B cell (primary cell): ENCODE results near the gene MYH15. TPM values are rescaled to one million over a fixed set of nuclear protein-coding genes. Genes with fewer than 3 reads are reported as not detected.

Experiments
- ATAC-seq: fragments of 200-7000 bp; cut with Tn5 transposase; one replicate; pipeline ENCODE4 v1.10.0; 2021; ENCODE audit warnings: low read depth, mild to moderate bottlenecking, moderate number of reproducible peaks, moderate library complexity
- CTCF ChIA-PET: fragments of 350-600 bp; sonication (Branson Sonifier 250); formaldehyde crosslinking; loops from one replicate; lab custom pipeline; 2021; ENCODE audit warnings: antibody characterized with exemption, inconsistent platforms; lab: Charles Lee
- POLR2A ChIA-PET: fragments of 350-600 bp; sonication (Branson Sonifier 250); formaldehyde crosslinking; loops from one replicate; lab custom pipeline; 2021; ENCODE audit warnings: antibody characterized with exemption; lab: Charles Lee
- DNase-seq: peaks from one replicate; pipeline ENCODE4 v3.0.0; 2013
- H2AFZ ChIP-seq: 2 replicates; pipeline ENCODE4 v1.6.1; 2012; ENCODE audit warnings: mild to moderate bottlenecking, low read depth, low read length; ENCODE audit not compliant: insufficient read depth, poor library complexity, severe bottlenecking
- H3K27ac ChIP-seq, 2 donors: 1 replicate in 1 of 2; 2 replicates in 1 of 2; pipeline ENCODE4 v1.5.1; 2012 to 2013; ENCODE audit warnings: low read length in 2 of 2, mild to moderate bottlenecking in 2 of 2, moderate library complexity in 1 of 2
- H3K27me3 ChIP-seq, 4 experiments: fragments of 200-600 bp in 1 of 4; sonication (generic) in 1 of 4; replicated peaks in 1 of 4; 1 replicate in 2 of 4; 2 replicates in 2 of 4; pipeline versions ENCODE4 v1.6.1 to v1.7.0; 2013 to 2016; ENCODE audit warnings: low read length in 3 of 4, mild to moderate bottlenecking in 2 of 4, mixed read lengths in 1 of 4, moderate library complexity in 1 of 4; ENCODE audit not compliant: insufficient read depth in 4 of 4, control insufficient read depth in 3 of 4; ENCODE audit errors: control extremely low read depth in 1 of 4
- H3K36me3 ChIP-seq, 2 experiments: replicated peaks in 1 of 2; 1 replicate in 1 of 2; 2 replicates in 1 of 2; pipeline versions ENCODE4 v1.6.1 to v1.7.1; 2013; ENCODE audit warnings: low read length in 1 of 2; ENCODE audit not compliant: insufficient read depth in 2 of 2, control insufficient read depth in 1 of 2; ENCODE audit errors: control extremely low read depth in 1 of 2, extremely low read depth in 1 of 2
- H3K4me1 ChIP-seq, 2 donors: fragments of 200-600 bp in 1 of 2; sonication (generic) in 1 of 2; 1 replicate in 1 of 2; 2 replicates in 1 of 2; pipeline versions ENCODE4 v1.5.1 to v1.6.1; 2013 to 2017; ENCODE audit warnings: low read length in 2 of 2; ENCODE audit not compliant: control insufficient read depth in 2 of 2, insufficient read depth in 2 of 2
- H3K4me2 ChIP-seq: replicated peaks from 2 replicates; pipeline ENCODE3; 2012; ENCODE audit warnings: mild to moderate bottlenecking, low read depth, low read length; ENCODE audit not compliant: poor library complexity, severe bottlenecking
- H3K4me3 ChIP-seq, 5 experiments: fragments of 200-600 bp in 1 of 5; sonication (generic) in 1 of 5; 1 replicate in 3 of 5; 2 replicates in 2 of 5; pipeline versions ENCODE4 v1.5.1 to v1.7.0; 2011 to 2016; ENCODE audit warnings: low read length in 4 of 5, mild to moderate bottlenecking in 4 of 5, low read depth in 2 of 5, control low read depth in 1 of 5, moderate library complexity in 1 of 5; ENCODE audit not compliant: insufficient read depth in 1 of 5; ENCODE audit errors: control extremely low read depth in 1 of 5, extremely low read depth in 1 of 5
- H3K79me2 ChIP-seq: fragments of 200-600 bp; sonication (generic); one replicate; pipeline ENCODE4 v1.6.0; 2016; ENCODE audit warnings: low read length; ENCODE audit not compliant: control insufficient read depth, insufficient read depth
- H3K9ac ChIP-seq: fragments of 200-600 bp; sonication (generic); 2 replicates; pipeline ENCODE4 v1.6.1; 2017; ENCODE audit warnings: mild to moderate bottlenecking, low read length, moderate library complexity
- H3K9me3 ChIP-seq, 3 donors: one replicate each; pipeline versions ENCODE4 v1.6.1 to v1.7.1; 2013; ENCODE audit warnings: low read length in 2 of 3; ENCODE audit not compliant: control insufficient read depth in 2 of 3, insufficient read depth in 1 of 3; ENCODE audit errors: control extremely low read depth in 1 of 3
- H4K20me1 ChIP-seq: 2 replicates; pipeline ENCODE4 v1.6.0; 2012; ENCODE audit warnings: mild to moderate bottlenecking, low read length; ENCODE audit not compliant: insufficient read depth, control insufficient read depth, poor library complexity, severe bottlenecking
- H3K27ac Mint-ChIP-seq: one replicate; pipeline ENCODE4 v1.8.0; 2021; ENCODE audit warnings: mixed read lengths
- H3K27me3 Mint-ChIP-seq: one replicate; pipeline ENCODE4 v1.8.0; 2021; ENCODE audit warnings: mixed read lengths
- H3K4me1 Mint-ChIP-seq: one replicate; pipeline ENCODE4 v1.8.0; 2021; ENCODE audit warnings: mixed read lengths
- H3K4me3 Mint-ChIP-seq: one replicate; pipeline ENCODE4 v1.8.0; 2021; ENCODE audit warnings: mixed read lengths
- H3K9me3 Mint-ChIP-seq: one replicate; pipeline ENCODE4 v1.8.0; 2022; ENCODE audit warnings: mixed read lengths; ENCODE audit not compliant: insufficient read depth
- EZH2 ChIP-seq: IDR thresholded peaks from 2 replicates; pipeline ENCODE4 v1.6.1; 2012; ENCODE audit warnings: borderline replicate concordance, low read depth, mild to moderate bottlenecking, moderate library complexity, low read length; ENCODE audit not compliant: insufficient read depth, poor library complexity, severe bottlenecking
- WGBS: methylation state at CpG from one replicate; pipeline ENCODE4 v1.1.5; 2013; ENCODE audit warnings: missing lambda C conversion rate; ENCODE audit not compliant: insufficient coverage; 5-methylcytosine and 5-hydroxymethylcytosine counted together
- intact Hi-C: fragments of 100-400 bp; cut with micrococcal nuclease; formaldehyde crosslinking; loops from one replicate; pipeline ENCODE4 v1.10.0; 2022
- polyA plus RNA-seq: library from polyadenylated mRNA; depleted of rRNA; stranded (reverse); fragments of >200 nt; gene quantifications from 2 replicates; pipeline ENCODE4 v1.2.3, GENCODE V29; 2012
- total RNA-seq, 2 donors: library from RNA; stranded (reverse); fragments of 120-200 nt in 1 of 2; gene quantifications; 1 replicate in 1 of 2; 2 replicates in 1 of 2; pipeline versions ENCODE4 v1.2.3 to v1.2.4, GENCODE V29; 2013 to 2022
- TF ChIP-seq, protein P1 (sequence below): fragments of 200-600 bp; IDR thresholded peaks from one replicate; pipeline ENCODE4 v1.8.0; 2022; ENCODE audit warnings: antibody characterized with exemption, mild to moderate bottlenecking

Gene MYH15
- total and polyA plus RNA-seq, 2 donors (not counting 1 experiment from before 2014, with no cell fraction given) = 0.06 TPM; not detected in 1

DNA sequence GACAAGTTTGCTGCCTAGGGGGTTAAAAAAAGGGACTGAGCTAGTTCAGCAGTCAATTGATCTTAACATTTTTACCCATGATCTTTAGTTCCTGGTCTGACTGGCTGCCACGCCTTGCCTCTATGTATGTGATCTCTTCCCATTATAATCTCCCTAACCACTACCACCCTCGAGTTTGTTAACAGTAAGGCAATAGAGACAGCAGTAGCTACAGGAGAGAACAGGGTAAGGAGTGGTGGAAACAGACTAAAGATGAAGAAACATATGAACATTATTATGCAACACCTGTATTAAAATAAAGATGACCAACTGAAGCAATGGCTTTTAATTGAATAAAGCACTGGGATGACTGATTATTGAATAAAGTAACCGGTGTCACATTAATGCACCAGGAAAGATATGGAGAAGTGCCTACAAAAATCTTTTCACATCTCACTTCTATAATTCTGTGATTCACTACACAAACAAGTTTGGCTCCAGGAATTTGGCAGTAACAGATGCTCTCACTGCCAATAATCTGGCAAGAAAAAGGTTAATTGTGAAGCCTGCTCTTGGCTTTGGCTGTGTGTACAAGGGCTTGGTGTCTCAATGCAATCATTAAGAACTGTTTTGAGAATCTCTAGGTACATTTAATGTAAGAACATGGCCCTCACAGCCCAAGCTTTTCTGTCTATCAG is 118.3 kb downstream of the MYH15 start:
- Histone ChIP-seq H4K20me1 (no peaks in the 10 kb centered on the region), H3K27me3 (no peaks in the 10 kb centered on the region), H3K9ac (no peak overlapping the region), H3K4me1 (peaks cover 20 to 24% of the 10 kb centered on the region in 2 donors), H3K36me3 (no peaks in the 10 kb centered on the region), H2AFZ (no peak overlapping the region), H3K27ac (no peak overlapping the region), H3K79me2 (no peaks in the 10 kb centered on the region), H3K4me3 (no peak overlapping the region), H3K4me2 (no peak overlapping the region), H3K9me3 (no peaks in the 10 kb centered on the region)
- H3K27me3 Mint-ChIP-seq = peaks cover 4% of the 10 kb centered on the region
- ATAC-seq (no peak), DNase-seq (no peak)
- POLR2A ChIA-PET = no interaction called here
- peaks cover 22% of the 10 kb centered on the region for H3K4me1 Mint-ChIP-seq
- CTCF ChIA-PET = interaction anchor here (2.1 kb wide), 1 partner anchor 17 kb away, joined by 4 read pairs; no protein-coding TSS in a partner anchor
- no peak overlapping the region for H3K27ac Mint-ChIP-seq
- no peak for TF ChIP-seq EZH2
- TF ChIP-seq, protein P1, sequence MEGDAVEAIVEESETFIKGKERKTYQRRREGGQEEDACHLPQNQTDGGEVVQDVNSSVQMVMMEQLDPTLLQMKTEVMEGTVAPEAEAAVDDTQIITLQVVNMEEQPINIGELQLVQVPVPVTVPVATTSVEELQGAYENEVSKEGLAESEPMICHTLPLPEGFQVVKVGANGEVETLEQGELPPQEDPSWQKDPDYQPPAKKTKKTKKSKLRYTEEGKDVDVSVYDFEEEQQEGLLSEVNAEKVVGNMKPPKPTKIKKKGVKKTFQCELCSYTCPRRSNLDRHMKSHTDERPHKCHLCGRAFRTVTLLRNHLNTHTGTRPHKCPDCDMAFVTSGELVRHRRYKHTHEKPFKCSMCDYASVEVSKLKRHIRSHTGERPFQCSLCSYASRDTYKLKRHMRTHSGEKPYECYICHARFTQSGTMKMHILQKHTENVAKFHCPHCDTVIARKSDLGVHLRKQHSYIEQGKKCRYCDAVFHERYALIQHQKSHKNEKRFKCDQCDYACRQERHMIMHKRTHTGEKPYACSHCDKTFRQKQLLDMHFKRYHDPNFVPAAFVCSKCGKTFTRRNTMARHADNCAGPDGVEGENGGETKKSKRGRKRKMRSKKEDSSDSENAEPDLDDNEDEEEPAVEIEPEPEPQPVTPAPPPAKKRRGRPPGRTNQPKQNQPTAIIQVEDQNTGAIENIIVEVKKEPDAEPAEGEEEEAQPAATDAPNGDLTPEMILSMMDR = no peak
- no peaks in the 10 kb centered on the region for H3K9me3 Mint-ChIP-seq
- no CpG with 5 or more reads among the region's 3 CpGs for WGBS
- H3K4me3 Mint-ChIP-seq = no peak overlapping the region
- intact Hi-C loops = no loop called here

DNA sequence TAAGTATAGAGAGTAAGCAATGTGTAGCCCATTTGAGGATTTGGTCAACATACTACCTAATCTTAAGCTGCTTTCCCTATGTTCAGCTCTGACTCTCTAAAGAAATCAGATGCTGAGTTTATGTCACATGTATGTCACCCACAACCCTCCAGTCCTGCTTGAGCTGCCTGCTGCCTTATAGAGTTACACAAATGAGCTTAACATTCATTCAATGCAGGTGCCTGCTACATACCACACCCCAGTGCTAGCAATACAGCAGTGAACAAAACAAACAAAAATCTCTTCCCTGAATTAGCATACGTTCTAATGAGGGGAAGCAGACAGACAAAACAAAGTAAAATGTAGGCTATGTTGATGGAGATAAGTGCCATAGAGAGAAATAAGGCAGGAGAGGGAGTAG is 121.0 kb downstream of the MYH15 start:
- Histone ChIP-seq H2AFZ (peak overlapping the region; percentile 60), H3K36me3 (no peaks in the 10 kb centered on the region), H3K9me3 (no peaks in the 10 kb centered on the region), H3K4me2 (peak overlapping the region; percentile 51), H3K27ac (no peak overlapping the region), H3K4me1 (peaks cover 20 to 24% of the 10 kb centered on the region in 2 donors), H3K27me3 (no peaks in the 10 kb centered on the region), H4K20me1 (no peaks in the 10 kb centered on the region), H3K4me3 (no peak overlapping the region), H3K9ac (no peak overlapping the region), H3K79me2 (no peaks in the 10 kb centered on the region)
- H3K27me3 Mint-ChIP-seq = peaks cover 4% of the 10 kb centered on the region
- TF ChIP-seq EZH2 = no peak
- TF ChIP-seq, protein P1 = no peak
- H3K27ac Mint-ChIP-seq = no peak overlapping the region
- WGBS = no CpG with 5 or more reads among the region's 1 CpG
- POLR2A ChIA-PET = no interaction called here
- intact Hi-C loops = no loop called here
- CTCF ChIA-PET = interaction anchor here (1.5 to 2.0 kb wide), 2 partner anchors 19 to 88 kb away, joined by 4 to 5 read pairs; no protein-coding TSS in a partner anchor
- no peak overlapping the region for H3K4me3 Mint-ChIP-seq
- ATAC-seq = no peak
- H3K9me3 Mint-ChIP-seq = no peaks in the 10 kb centered on the region
- peaks cover 22% of the 10 kb centered on the region for H3K4me1 Mint-ChIP-seq
- no peak for DNase-seq
